ENCODE data around the gene SPANXB1. TPM values are rescaled to one million over a fixed set of nuclear protein-coding genes. Genes with fewer than 3 reads are reported as not detected.
"Not testable (repeated sequence)": the region's sequence is repeated elsewhere in the genome, so short reads cannot be mapped to it uniquely, and the experiment has no call there.

SPANXB1 gene, protein sequence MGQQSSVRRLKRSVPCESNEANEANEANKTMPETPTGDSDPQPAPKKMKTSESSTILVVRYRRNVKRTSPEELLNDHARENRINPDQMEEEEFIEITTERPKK
- total RNA-seq = not detected

DNA sequence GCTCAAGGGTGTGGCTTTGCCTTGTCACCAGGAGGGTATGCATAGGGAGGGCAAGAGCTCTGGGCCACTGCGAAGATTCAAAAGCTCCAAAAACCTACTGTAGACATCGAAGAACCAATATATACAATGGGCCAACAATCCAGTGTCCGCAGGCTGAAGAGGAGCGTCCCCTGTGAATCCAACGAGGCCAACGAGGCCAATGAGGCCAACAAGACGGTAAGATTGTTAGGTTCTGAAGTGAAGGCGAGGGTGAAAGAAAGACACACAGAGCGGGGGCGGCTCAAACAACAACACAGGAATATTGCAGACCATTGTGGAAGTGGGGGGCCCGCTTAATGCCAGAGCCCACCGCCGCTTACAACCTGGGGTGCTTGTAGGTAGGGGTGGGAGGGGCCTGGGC, at the start of gene SPANXB1:
SPANXB1 (plus strand) TSS at position 27 of the 400 bp plus-strand sequence; CDS start at position 127, 100 bp downstream.
- DNase-seq (ENCODE audit: low spot score) = not testable (repeated sequence)

DNA sequence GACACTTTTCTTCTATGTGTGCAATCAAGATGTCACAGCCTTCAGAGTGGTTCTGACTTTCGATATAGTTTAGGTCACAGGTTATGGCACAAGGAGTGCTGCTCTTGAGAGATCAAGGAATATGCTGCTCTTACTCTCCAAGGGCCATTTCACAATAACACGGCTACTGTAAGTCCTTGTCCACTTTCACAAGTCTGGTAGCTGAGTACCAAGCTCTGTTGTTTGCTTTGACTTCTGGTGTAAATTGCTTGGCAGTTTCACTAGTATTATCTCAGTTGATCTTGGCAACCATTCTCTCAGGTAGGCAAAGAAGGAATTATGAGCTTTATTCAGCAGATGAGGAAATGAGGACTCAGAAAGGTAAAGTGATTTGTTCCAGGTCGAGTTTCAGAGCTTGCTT, 35.4 kb upstream of the SPANXB1 start:
- DNase-seq (ENCODE audit: low spot score) = no peak

DNA sequence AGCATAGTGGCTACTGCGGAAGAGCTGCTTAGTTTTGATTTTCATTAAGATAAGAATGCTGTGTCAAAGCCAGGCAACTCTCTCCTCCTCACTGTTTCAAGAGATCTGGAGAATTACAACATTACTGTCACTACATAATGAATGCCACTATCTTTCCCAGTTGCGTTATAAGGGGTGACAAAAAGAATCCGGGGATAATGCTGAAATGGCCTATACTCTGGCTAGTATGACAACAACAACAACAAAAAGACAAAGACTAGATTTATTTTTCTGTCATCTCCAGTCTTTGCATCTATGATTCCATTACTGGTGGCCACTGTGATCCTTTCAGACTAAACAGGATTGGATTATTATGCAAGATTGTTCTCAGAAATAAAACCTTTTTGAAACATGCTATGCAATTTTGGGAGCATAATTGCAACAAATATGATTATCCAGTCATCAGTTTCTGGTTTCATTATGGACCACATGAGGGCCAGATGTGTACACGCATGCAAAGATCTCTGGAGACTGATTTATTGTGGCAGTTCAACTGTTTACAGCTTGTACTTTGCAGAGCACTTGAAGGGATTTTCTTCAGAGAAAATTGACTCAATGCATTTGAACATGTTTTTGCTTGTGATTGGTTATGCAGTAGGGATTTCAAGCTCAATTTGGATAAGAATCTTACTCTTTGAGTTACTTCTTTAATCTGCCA, 31.1 kb upstream of the SPANXB1 start:
- DNase-seq (ENCODE audit: low spot score) = no peak

DNA sequence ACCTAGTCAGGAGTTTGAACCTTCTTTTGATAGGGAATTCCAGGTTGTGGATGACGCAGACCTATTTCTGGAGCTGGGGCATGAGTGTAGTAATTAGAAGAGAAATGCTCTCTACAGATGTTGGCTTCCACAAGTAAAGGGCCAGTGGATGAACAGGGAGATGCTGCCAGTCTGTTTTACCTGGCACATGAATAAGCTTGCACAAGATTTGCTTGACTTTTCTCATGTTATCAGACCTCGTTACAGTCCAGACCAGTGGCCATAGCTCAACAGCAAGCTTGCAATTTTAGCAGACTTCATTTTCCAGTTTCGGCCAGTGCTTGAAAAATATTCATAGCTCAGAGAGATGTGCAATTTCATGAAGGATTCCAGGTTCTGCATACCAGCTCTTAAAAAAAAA, 26.9 kb upstream of the SPANXB1 start:
- DNase-seq (ENCODE audit: low spot score) = no peak

DNA sequence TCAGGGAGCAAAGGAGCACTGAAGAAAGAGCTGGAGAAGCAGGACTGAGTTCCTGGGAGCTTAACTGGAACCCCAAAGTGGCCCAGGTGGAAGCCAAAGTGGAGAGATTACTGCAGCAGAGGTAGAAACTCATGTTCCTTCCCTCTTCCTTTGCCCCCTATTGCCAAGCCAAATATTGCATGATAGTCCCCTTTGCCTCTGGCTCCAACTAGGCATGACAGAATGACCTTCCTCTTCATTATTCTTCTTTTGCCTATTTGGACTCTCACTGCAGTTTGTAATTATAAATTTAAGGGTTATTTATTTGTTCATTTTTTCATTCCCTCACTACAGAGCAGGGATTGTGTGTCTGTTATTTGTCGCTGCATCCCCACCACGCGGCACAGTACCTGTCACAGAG, 22.1 kb upstream of the SPANXB1 start:
- no peak for DNase-seq (ENCODE audit: low spot score)

DNA sequence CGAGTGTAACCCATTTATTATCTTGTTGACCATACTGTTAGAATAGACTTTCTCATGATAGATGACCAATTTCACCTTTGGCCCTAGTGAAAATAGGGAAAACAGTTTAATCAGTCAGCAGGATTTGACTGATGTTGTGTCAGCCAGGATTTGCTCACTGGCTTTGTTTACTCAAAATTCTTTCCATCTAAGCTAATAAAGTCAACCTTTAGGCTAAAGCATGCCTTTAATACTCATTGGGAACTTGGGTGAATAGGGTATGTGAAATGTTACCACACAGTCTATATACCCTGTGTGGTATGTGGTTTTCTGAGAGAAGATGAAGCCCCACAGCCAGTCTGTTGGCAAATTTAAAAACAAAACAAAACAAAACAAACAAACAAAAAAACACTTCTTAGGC, 18.7 kb upstream of the SPANXB1 start:
- no peak for DNase-seq (ENCODE audit: low spot score)

DNA sequence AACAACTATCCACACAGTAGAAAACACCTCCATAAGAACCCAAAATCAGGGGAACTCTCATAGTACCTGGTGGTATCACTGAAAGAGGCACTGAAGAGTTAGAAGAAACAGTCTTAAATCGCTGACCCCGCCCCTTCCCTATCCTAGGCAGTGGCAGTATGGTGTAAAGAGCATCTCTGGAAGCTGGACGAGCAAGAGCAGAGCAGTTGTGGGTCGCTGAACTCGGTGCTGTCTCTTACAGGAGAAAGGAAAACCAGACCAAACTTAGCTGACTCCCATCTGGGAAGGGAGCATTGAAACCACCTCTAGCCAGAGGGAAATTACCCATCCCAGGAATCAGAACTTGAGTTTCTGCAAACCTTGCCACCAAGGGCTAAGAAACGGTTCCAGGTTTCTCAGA, 2.8 kb downstream of the SPANXB1 start:
- not testable (repeated sequence) for DNase-seq (ENCODE audit: low spot score)

DNA sequence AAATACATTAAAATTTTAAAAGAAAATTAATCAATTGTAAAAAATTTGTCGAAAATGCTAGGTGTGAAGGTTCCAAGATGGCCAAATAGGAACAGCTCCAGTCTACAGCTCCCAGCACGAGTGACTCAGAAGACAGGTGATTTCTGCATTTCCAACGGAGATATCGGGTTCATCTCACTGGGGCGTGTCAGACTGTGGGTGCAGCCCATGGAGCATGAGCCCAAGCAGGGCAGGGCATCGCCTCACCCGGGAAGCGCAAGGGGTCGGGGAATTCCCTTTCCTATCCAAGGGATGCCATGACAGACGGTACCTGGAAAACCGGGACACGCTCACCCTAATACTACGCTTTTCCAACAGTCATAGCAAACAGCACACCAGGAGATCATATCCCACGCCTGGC, 41.9 kb downstream of the SPANXB1 start:
- DNase-seq (ENCODE audit: low spot score) = not testable (repeated sequence)

DNA sequence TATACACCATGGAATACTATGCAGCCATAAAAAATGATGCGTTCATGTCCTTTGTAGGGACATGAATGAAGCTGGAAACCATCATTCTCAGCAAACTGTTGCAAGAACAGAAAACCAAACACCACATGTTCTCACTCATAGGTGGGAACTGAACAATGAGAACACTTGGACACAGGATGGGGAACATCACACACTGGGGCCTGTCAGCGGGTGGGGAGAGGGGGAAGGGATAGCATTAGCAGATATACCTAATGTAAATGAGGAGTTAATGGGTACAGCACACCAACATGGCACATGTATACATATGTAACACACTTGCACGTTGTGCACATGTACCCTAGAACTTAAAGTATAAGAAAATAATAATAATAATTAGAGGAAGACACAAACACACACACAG, 47.5 kb downstream of the SPANXB1 start:
- DNase-seq (ENCODE audit: low spot score) = not testable (repeated sequence)

DNA sequence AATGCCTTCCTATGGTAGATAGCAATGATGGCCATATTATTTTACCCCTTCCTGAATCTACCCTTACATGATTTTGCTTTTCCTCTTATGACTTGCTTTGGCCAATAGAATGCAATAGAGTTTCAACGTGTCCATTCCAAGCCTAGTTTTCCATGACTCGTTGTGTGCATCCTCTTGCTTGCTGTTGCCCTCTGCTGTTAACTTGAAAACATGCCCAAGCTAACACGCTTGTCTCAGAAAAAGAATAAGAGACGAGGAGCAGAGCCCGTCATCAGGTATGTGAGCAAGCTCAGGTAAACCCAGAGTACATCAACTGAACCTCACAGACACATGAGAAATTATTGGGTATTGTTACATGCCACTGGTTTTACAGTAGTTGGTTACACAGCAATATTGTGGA, 49.7 kb downstream of the SPANXB1 start:
- DNase-seq (ENCODE audit: low spot score) = not testable (repeated sequence)

Other genes starting within 250 kb of the SPANXB1 start
- 32.9 TPM for gene LDOC1, start 174.5 kb downstream of the SPANXB1 start, total RNA-seq
- gene SPANXC, start 239.9 kb downstream of the SPANXB1 start, total RNA-seq = not detected